ENCODE data around the gene CD200. TPM values are rescaled to one million over a fixed set of nuclear protein-coding genes. Genes with fewer than 3 reads are reported as not detected.

The CD200 gene
- total RNA-seq, 1 donor from 2014 or later = 30.9 TPM

DNA sequence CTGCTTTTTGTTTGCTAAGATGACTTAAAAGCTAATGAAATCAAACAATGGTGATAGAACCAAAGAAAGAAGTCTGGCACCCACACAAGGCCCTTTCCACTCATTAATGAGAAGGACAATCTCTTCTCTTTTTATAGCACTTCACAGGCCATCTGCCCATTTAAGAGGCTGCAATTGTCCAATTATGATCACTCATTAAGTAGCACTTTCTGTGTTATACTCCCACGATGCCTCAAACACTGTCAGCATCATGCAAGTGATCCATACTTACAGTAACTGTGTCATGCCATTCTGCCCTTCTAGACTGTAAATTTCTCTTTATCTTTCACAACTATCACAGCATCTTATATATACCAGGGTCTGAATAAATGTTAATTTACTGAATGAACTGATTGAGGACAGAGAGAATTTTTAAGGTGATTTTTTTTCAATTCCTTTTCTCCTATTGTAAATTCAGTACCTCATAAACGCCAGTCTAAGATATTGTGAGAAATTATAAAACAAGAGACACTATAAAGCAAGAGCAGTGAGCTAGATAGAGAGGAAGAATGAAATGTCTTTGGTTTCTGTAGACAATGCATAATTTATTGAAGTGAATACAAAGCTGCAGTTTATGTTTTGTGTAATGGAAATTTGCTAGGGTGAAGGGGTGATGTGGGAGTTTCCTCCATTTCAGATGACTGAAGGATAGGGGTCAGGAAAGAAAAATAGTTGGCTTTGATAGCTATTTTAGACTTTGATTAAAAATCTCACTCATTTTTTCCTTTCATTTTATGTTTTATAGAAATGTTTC, 17.3 kb downstream of the CD200 start:
- Mint-ChIP-seq H3K36me3 (ENCODE audit: low read depth, unreplicated experiment) (peaks cover 37% of the 10 kb centered on the region), H3K9me3 (ENCODE audit: unreplicated experiment) (no peaks in the 10 kb centered on the region), H3K27ac (ENCODE audit: unreplicated experiment) (peak overlapping the region; percentile 95), H3K4me3 (ENCODE audit: unreplicated experiment) (peak overlapping the region; percentile 17), H3K4me1 (ENCODE audit: unreplicated experiment) (peaks cover 72% of the 10 kb centered on the region), H3K27me3 (ENCODE audit: unreplicated experiment) (peaks cover 1% of the 10 kb centered on the region)
- TF ChIP-seq, protein P1, sequence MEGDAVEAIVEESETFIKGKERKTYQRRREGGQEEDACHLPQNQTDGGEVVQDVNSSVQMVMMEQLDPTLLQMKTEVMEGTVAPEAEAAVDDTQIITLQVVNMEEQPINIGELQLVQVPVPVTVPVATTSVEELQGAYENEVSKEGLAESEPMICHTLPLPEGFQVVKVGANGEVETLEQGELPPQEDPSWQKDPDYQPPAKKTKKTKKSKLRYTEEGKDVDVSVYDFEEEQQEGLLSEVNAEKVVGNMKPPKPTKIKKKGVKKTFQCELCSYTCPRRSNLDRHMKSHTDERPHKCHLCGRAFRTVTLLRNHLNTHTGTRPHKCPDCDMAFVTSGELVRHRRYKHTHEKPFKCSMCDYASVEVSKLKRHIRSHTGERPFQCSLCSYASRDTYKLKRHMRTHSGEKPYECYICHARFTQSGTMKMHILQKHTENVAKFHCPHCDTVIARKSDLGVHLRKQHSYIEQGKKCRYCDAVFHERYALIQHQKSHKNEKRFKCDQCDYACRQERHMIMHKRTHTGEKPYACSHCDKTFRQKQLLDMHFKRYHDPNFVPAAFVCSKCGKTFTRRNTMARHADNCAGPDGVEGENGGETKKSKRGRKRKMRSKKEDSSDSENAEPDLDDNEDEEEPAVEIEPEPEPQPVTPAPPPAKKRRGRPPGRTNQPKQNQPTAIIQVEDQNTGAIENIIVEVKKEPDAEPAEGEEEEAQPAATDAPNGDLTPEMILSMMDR (IDR thresholded peaks at IDR 0.05; ENCODE audit: unreplicated experiment) = no peak
- no peak for DNase-seq (ENCODE audit: low spot score)

DNA sequence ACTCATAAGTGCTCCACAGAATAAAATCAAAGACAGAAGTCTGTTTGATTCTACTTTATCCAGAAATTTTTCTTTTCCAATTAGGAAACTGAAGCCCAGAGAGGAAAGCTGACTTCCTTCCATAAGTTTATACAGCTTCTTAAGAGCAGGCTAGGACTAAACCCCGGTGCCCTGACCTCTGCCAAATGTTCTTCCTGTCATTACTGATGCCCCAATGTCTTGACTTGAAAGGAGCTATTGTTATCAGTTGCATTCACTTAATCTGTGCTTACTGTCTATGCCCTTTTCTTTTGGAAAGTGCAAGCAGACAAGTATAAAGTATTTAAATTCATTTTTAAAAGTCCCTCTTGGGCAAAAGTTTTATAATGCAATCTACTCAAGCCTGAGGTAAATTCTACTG, 18.1 kb downstream of the CD200 start:
- TF ChIP-seq, protein P1 (IDR thresholded peaks at IDR 0.05; ENCODE audit: unreplicated experiment) = no peak
- Mint-ChIP-seq H3K27me3 (ENCODE audit: unreplicated experiment) (no peaks in the 10 kb centered on the region), H3K9me3 (ENCODE audit: unreplicated experiment) (no peaks in the 10 kb centered on the region), H3K27ac (ENCODE audit: unreplicated experiment) (peak overlapping the region; percentile 95), H3K4me3 (ENCODE audit: unreplicated experiment) (no peak overlapping the region), H3K36me3 (ENCODE audit: low read depth, unreplicated experiment) (peaks cover 30% of the 10 kb centered on the region), H3K4me1 (ENCODE audit: unreplicated experiment) (peaks cover 76% of the 10 kb centered on the region)
- DNase-seq (ENCODE audit: low spot score) = peak; percentile 12

DNA sequence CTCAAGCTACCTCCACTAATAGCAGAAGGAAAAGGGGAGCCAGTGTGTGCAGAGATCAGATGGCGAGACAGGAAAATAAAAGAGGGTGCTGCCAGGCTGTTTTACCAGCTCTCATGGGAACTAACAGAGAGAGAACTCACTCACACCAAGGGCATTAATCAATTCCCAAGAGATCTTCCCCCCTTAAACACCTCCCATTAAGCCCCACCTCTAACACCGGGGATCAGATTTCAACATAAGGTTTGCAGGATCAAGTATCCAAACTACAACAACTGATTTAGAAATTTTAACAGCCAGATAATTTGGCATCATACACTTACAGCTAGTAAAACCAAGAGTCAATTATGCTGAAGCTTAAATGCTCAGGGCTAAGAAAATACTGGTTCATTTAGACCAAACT, 18.9 kb downstream of the CD200 start:
- Mint-ChIP-seq H3K4me3 (ENCODE audit: unreplicated experiment) (peak overlapping the region; percentile 24), H3K27ac (ENCODE audit: unreplicated experiment) (peak overlapping the region; percentile 58), H3K36me3 (ENCODE audit: low read depth, unreplicated experiment) (peaks cover 22% of the 10 kb centered on the region), H3K9me3 (ENCODE audit: unreplicated experiment) (no peaks in the 10 kb centered on the region), H3K4me1 (ENCODE audit: unreplicated experiment) (peaks cover 72% of the 10 kb centered on the region), H3K27me3 (ENCODE audit: unreplicated experiment) (no peaks in the 10 kb centered on the region)
- no peak for DNase-seq (ENCODE audit: low spot score)
- TF ChIP-seq, protein P1 (IDR thresholded peaks at IDR 0.05; ENCODE audit: unreplicated experiment) = no peak

DNA sequence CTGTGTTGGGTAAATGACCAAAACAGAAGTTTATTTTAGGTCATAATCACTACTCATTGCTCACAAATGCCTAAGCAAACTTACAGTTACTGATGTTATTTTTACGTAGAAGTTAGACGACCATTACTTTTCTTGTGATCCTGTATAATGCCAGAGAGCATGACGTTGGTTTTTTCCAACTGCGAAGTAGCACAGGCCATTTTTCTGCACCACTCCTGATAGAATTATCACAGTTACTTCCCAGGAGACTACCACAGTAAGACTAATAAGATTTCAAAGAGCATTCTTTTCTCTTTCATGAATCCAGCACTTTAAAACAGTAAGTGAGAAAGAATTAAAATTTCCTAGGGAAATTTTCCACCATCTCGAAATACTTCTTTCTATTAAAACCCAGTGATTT, 19.8 kb downstream of the CD200 start:
- H3K36me3 Mint-ChIP-seq (ENCODE audit: low read depth, unreplicated experiment) = peaks cover 14% of the 10 kb centered on the region
- no peak for DNase-seq (ENCODE audit: low spot score)
- H3K9me3 Mint-ChIP-seq (ENCODE audit: unreplicated experiment) = no peaks in the 10 kb centered on the region
- H3K27ac Mint-ChIP-seq (ENCODE audit: unreplicated experiment) = peak overlapping the region; percentile 46
- TF ChIP-seq, protein P1 (IDR thresholded peaks at IDR 0.05; ENCODE audit: unreplicated experiment) = no peak
- peaks cover 75% of the 10 kb centered on the region for H3K4me1 Mint-ChIP-seq (ENCODE audit: unreplicated experiment)
- no peak overlapping the region for H3K4me3 Mint-ChIP-seq (ENCODE audit: unreplicated experiment)
- H3K27me3 Mint-ChIP-seq (ENCODE audit: unreplicated experiment) = no peaks in the 10 kb centered on the region

DNA sequence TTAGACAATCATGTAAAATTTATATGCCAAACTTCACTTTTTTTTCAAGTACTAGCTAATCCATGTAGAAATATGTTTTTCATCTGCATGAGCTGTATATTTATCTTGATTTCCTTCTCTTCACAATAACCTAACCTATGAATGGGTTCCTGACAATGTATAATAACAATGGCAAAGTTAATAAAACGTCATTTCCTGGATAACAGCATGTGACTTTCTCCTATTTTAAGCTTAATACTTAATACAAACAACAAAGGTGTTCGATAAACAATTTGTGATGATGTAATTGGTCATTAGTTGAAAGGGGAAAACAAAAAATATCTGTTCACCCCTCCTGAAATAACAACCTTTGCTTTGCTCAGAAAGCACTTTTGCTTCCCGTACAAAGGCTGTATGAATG, 20.4 kb downstream of the CD200 start:
- no peak for DNase-seq (ENCODE audit: low spot score)
- Mint-ChIP-seq H3K4me1 (ENCODE audit: unreplicated experiment) (peaks cover 77% of the 10 kb centered on the region), H3K27ac (ENCODE audit: unreplicated experiment) (no peak overlapping the region), H3K9me3 (ENCODE audit: unreplicated experiment) (no peaks in the 10 kb centered on the region), H3K36me3 (ENCODE audit: low read depth, unreplicated experiment) (peaks cover 14% of the 10 kb centered on the region), H3K4me3 (ENCODE audit: unreplicated experiment) (peak overlapping the region; percentile 44), H3K27me3 (ENCODE audit: unreplicated experiment) (no peaks in the 10 kb centered on the region)
- TF ChIP-seq, protein P1 (IDR thresholded peaks at IDR 0.05; ENCODE audit: unreplicated experiment) = no peak

All from endothelial cell (in vitro differentiated cells).